ENCODE data around the gene CEP131.

Gene CEP131

DNA sequence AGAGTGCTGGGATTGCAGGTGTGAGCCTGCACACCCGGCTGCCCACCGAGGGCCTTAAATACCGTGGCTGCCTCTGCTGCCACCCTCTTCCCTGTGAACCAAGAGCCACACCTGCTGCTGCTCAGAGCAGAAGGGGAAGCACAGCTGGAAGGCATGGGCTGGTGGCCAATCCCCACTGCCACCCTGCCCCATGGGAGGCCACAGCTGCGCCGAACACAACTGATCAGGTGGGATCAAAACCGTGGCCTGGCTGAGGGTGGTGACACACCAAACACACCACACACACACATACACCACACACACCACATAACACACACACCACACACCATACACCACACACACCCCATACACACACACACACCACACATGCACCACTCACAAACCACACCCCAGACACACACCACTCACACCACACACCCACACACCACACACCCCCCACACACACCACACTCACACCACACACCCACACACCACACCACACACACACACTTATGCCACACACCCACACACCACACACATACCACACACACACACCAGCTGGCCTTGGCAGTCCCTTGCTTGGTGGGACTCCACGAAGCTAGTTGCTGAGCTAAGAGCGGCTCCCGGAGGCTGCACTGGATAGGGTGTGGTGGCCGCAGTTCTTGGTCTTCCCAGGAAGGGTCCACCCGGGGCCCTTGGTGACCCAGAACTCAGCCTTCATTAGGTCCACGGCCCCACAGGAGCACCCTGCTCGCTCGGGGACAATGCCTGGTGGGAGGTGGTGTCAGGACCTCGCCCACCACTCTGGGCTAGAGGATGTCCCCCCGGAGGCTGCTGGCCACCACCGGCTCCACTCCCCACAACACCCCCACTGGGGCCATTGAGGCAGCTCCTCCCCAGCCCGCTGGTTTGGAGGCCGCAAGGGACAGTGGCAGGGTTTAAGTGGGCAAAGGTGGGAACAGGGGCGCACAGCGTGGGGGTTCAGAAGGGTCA lies 14.9 kb downstream of the CEP131 start:
- 86 to 95% methylated on average over 11 to 13 of the region's 21 CpGs for WGBS, 2 experiments (ENCODE audit: insufficient coverage in 2 of 2)
- Histone ChIP-seq H3K4me1 (ENCODE audit: control insufficient read depth, insufficient read depth, low read length, poor library complexity, severe bottlenecking) (no peaks in the 10 kb centered on the region), H3K4me3 (ENCODE audit: extremely low read depth, insufficient read depth, low read length, poor library complexity, severe bottlenecking) (no peak overlapping the region), H3K36me3 (ENCODE audit: control insufficient read depth, insufficient read depth, low read length) (peaks cover 12% of the 10 kb centered on the region), H3K27ac (ENCODE audit: low read depth, low read length, severe bottlenecking) (no peak overlapping the region), H3K9me3 (ENCODE audit: control insufficient read depth, low read length) (no peaks in the 10 kb centered on the region)

DNA sequence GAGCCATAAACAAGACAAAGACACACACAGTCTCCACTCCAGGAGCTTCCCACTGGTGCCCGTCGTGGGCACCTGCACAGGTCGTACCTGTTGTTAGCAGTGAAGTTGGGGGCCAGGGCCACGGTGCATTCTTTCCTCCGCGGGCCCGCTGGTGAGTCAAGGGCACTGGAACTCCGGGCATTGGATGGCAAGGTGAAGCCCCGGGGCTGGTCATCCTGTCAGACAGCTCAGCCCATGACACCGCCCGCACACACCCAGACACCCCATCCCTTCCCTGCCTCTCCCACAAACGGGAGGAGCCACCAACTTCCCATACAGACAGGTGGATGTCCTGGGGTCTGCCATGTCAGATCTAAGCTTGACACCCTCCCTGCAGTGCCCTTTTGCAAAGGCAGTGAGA lies 16.1 kb downstream of the CEP131 start:
- Histone ChIP-seq H3K9me3 (ENCODE audit: control insufficient read depth, low read length) (no peaks in the 10 kb centered on the region), H3K4me1 (ENCODE audit: control insufficient read depth, insufficient read depth, low read length, poor library complexity, severe bottlenecking) (no peaks in the 10 kb centered on the region), H3K27ac (ENCODE audit: low read depth, low read length, severe bottlenecking) (no peak overlapping the region), H3K4me3 (ENCODE audit: extremely low read depth, insufficient read depth, low read length, poor library complexity, severe bottlenecking) (no peak overlapping the region), H3K36me3 (ENCODE audit: control insufficient read depth, insufficient read depth, low read length) (peaks cover 18% of the 10 kb centered on the region)
- 96 to 98% methylated on average over 5 to 12 of the region's 12 CpGs for WGBS, 2 experiments (ENCODE audit: insufficient coverage in 2 of 2)

DNA sequence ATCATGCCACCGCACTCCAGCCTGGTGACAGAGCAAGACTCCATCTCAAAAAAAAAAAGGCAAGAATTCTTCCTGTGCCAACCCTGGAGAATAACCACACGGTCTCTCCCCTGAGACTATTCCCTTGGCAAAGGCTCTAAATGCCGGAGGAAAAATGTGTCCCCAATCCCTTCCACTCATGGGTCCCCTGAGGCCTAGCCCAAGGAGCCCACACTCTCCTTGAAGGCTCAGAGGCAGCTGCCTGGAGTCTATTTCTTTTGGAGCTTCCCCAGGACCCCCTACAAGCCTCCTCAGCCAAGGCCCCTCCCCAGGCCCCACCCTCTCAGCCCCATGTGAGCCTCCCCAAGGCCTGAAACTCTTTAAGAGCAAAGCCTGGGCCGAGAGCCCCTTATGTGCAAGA lies 16.6 kb downstream of the CEP131 start:
- no peaks in the 10 kb centered on the region for H3K9me3 ChIP-seq (ENCODE audit: control insufficient read depth, low read length)
- H3K4me3 ChIP-seq (ENCODE audit: extremely low read depth, insufficient read depth, low read length, poor library complexity, severe bottlenecking), result no peak overlapping the region
- WGBS, 2 experiments (ENCODE audit: insufficient coverage in 2 of 2), result 100% methylated on average over 1 to 2 of the region's 4 CpGs
- H3K27ac ChIP-seq (ENCODE audit: low read depth, low read length, severe bottlenecking), result no peak overlapping the region
- peaks cover 18% of the 10 kb centered on the region for H3K36me3 ChIP-seq (ENCODE audit: control insufficient read depth, insufficient read depth, low read length)
- no peaks in the 10 kb centered on the region for H3K4me1 ChIP-seq (ENCODE audit: control insufficient read depth, insufficient read depth, low read length, poor library complexity, severe bottlenecking)

DNA sequence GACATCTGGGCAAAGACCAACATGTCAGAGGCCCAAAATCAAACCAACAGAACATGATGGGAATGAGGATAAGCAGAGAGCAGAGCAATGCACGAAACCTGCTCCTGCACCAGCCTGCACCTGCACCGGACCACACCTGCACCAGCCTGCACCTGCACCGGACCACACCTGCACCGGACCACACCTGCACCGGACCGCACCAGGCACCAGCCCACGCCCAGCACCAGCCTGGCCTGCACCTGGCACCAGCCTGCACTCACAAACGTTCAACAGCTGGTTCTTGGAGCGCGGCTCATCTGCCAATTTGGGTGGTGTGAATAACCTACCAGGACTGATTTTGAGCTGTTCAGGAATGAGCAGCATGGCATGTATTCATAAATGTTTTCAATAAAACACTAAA lies 18.2 kb downstream of the CEP131 start:
- Histone ChIP-seq H3K9me3 (ENCODE audit: control insufficient read depth, low read length) (no peaks in the 10 kb centered on the region), H3K4me1 (ENCODE audit: control insufficient read depth, insufficient read depth, low read length, poor library complexity, severe bottlenecking) (peaks cover 2% of the 10 kb centered on the region), H3K4me3 (ENCODE audit: extremely low read depth, insufficient read depth, low read length, poor library complexity, severe bottlenecking) (no peak overlapping the region), H3K27ac (ENCODE audit: low read depth, low read length, severe bottlenecking) (no peak overlapping the region), H3K36me3 (ENCODE audit: control insufficient read depth, insufficient read depth, low read length) (peaks cover 24% of the 10 kb centered on the region)
- WGBS, 2 experiments (ENCODE audit: insufficient coverage in 2 of 2), result 80 to 83% methylated on average over 10 of the region's 10 CpGs

DNA sequence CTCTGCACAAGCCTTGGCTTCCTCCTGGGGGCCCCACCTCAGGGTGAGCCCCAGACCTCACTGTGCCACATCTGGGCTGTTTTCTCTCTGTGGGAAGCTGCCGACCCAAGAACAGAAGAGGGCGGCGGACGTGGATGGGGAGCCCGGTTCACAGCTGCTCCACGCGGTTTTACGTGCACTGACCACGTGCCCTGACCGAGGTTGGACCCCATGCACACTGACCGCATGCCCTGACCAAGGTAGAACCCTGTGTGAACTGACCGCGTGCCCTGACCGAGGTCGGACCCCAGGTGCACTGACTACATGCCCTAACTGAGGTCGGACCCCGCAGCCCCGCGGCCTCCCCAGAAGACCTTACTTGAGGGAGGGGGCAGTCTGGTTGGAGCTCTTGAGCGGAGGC lies 19.6 kb downstream of the CEP131 start:
- no peaks in the 10 kb centered on the region for H3K9me3 ChIP-seq (ENCODE audit: control insufficient read depth, low read length)
- 95 to 97% methylated on average over 20 of the region's 20 CpGs for WGBS, 2 experiments (ENCODE audit: insufficient coverage in 2 of 2)
- peaks cover 21% of the 10 kb centered on the region for H3K36me3 ChIP-seq (ENCODE audit: control insufficient read depth, insufficient read depth, low read length)
- peaks cover 2% of the 10 kb centered on the region for H3K4me1 ChIP-seq (ENCODE audit: control insufficient read depth, insufficient read depth, low read length, poor library complexity, severe bottlenecking)
- no peak overlapping the region for H3K4me3 ChIP-seq (ENCODE audit: extremely low read depth, insufficient read depth, low read length, poor library complexity, severe bottlenecking)
- no peak overlapping the region for H3K27ac ChIP-seq (ENCODE audit: low read depth, low read length, severe bottlenecking)

DNA sequence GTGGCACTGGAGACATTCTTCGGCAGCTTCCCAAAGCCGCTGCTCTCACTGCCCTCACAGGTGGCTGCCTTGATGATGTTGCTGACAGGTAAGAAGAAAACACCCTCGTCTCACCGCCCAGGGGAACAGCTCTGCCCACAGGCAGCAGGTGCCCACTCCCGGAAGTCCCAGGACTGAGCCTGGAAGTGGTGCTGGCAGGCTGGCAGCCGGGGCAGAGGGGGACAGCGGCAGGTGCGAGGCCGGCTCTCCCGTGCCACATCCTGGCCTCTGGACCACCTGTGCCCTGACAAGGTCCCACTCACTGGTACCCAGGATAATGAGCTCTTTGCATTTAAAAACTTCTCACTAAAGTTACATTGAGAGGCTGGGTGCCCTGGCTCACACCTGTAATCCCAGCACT lies 20.4 kb downstream of the CEP131 start:
- Histone ChIP-seq H3K27ac (ENCODE audit: low read depth, low read length, severe bottlenecking) (no peak overlapping the region), H3K36me3 (ENCODE audit: control insufficient read depth, insufficient read depth, low read length) (peaks cover 20% of the 10 kb centered on the region), H3K4me1 (ENCODE audit: control insufficient read depth, insufficient read depth, low read length, poor library complexity, severe bottlenecking) (peaks cover 2% of the 10 kb centered on the region), H3K9me3 (ENCODE audit: control insufficient read depth, low read length) (no peaks in the 10 kb centered on the region), H3K4me3 (ENCODE audit: extremely low read depth, insufficient read depth, low read length, poor library complexity, severe bottlenecking) (no peak overlapping the region)
- 96 to 98% methylated on average over 10 of the region's 10 CpGs for WGBS, 2 experiments (ENCODE audit: insufficient coverage in 2 of 2)

DNA sequence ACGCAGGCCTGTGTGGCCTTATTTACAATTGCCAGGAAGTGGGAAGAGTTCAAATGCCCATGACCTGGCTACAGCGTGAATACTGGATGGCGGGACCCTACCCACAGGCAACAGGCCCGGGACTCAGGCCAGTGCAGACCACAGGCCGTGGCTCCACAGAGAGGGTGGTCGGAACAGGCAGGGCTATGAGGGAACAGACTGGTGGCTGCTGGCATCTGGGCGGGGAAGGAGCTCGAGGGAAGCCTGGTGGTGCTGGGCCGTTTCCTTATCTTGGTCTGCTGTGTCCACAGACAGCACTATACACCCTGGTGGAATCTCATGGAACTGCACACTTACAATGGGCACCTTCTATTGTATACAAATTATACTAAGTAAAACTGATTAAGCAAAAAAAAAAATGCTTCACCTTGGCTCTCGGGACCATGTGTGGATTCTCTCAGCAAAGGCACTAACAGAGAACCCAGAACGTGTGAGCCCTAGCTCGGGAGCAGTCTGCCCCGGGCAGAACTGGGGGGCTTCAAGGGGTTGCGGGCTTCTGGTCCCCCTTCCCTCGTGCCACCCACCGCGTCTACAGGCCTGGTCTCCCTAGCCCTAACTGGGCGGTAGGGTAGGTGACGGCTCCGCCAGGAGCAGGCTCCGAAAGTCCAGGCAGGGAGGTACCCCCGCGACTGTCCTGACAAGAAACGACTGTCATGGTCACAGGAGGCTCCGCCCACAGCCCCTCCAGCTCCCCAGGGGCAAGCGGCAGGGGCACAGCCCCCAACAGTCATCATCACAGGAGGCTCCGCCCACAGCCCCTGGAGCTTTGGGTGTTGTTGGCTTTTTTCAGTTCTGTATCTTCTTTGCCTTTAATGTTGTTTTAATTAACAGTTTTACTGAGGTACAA lies 21.8 kb downstream of the CEP131 start:
- Histone ChIP-seq H3K4me1 (ENCODE audit: control insufficient read depth, insufficient read depth, low read length, poor library complexity, severe bottlenecking) (peaks cover 2% of the 10 kb centered on the region), H3K9me3 (ENCODE audit: control insufficient read depth, low read length) (no peaks in the 10 kb centered on the region), H3K36me3 (ENCODE audit: control insufficient read depth, insufficient read depth, low read length) (peaks cover 22% of the 10 kb centered on the region), H3K27ac (ENCODE audit: low read depth, low read length, severe bottlenecking) (no peak overlapping the region), H3K4me3 (ENCODE audit: extremely low read depth, insufficient read depth, low read length, poor library complexity, severe bottlenecking) (no peak overlapping the region)
- WGBS, 2 experiments (ENCODE audit: insufficient coverage in 2 of 2), result 89 to 95% methylated on average over 24 to 25 of the region's 27 CpGs

DNA sequence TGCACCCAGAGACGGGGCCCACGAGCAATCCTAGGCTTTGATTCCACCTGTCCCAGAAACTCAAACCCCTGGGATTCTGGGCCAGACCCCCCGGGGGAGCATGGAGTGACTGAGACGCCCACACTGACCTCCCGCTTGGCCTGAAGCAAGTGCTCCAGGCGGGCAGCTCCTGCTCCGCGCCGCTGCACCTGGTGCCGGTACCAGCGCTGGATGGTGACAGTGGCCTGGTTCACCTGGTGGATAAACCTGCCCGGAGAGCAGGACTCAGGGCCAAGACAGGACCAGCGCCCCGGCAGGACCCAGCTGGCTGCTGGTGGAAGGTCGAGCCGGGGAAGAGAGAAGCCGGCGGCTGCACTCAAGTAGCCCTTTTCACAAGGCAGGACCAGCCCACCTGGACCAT lies 22.6 kb downstream of the CEP131 start:
- WGBS, 2 experiments (ENCODE audit: insufficient coverage in 2 of 2), result 95 to 97% methylated on average over 18 of the region's 18 CpGs

DNA sequence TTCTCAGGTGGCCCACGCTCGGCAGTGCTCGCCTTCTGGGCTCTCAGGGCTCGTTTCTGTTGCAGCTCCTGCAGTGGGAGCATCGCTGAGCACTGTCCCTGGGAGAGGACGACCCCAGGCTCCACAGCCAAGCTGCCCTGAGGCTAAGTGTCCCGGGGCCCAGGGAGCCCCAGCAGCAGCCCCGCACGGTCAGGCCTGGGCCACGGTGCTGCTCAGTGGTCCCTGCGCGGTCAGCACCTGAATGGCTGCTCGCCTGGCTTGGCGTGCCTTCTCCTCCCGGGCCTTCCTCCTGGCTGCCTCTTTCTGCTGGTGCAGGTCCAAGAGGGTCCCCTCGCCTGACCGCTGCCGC lies 23.3 kb downstream of the CEP131 start:
- H3K4me3 ChIP-seq (ENCODE audit: extremely low read depth, insufficient read depth, low read length, poor library complexity, severe bottlenecking), result no peak overlapping the region
- peaks cover 22% of the 10 kb centered on the region for H3K36me3 ChIP-seq (ENCODE audit: control insufficient read depth, insufficient read depth, low read length)
- no peaks in the 10 kb centered on the region for H3K9me3 ChIP-seq (ENCODE audit: control insufficient read depth, low read length)
- WGBS, 2 experiments (ENCODE audit: insufficient coverage in 2 of 2), result 95% methylated on average over 18 of the region's 18 CpGs
- no peak overlapping the region for H3K27ac ChIP-seq (ENCODE audit: low read depth, low read length, severe bottlenecking)
- peaks cover 2% of the 10 kb centered on the region for H3K4me1 ChIP-seq (ENCODE audit: control insufficient read depth, insufficient read depth, low read length, poor library complexity, severe bottlenecking)

More for the DNA sequence above, 22.6 kb downstream of the CEP131 start:
- Histone ChIP-seq H3K36me3 (ENCODE audit: control insufficient read depth, insufficient read depth, low read length) (peaks cover 22% of the 10 kb centered on the region), H3K4me3 (ENCODE audit: extremely low read depth, insufficient read depth, low read length, poor library complexity, severe bottlenecking) (no peak overlapping the region), H3K27ac (ENCODE audit: low read depth, low read length, severe bottlenecking) (no peak overlapping the region), H3K4me1 (ENCODE audit: control insufficient read depth, insufficient read depth, low read length, poor library complexity, severe bottlenecking) (peaks cover 2% of the 10 kb centered on the region), H3K9me3 (ENCODE audit: control insufficient read depth, low read length) (no peaks in the 10 kb centered on the region)

DNA sequence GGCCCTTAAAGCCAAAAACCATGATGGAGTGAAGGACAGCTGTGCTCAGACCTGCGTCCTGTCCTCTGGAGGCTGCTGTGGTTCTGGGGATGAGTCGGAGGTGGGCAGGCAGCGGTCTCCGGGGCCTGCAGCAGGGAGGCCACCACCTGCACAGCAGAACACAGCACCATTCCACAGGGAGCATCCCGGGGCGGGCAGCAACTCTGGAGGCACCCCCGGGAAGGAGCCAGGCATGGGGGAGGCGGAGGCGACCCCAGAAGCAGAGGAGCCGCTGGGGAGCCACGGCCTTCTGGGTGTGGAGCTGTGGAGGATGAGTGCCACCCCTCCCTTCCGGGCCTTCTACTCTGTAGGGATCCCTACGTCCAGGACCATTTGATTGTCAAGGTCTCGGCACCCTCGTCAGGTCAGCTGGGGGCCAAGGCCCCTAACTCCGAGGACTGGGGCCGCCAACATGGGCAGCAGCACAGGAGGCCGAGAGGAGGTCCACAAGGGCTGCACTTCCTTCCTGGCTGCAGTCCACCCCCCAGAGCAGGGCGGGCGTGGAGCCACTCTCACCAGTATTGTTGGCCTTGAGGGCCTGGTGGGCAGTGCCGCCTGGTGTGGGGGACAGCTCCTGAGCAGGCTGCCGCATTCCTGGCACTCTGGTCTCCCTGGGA lies 23.8 kb downstream of the CEP131 start:
- Histone ChIP-seq H3K36me3 (ENCODE audit: control insufficient read depth, insufficient read depth, low read length) (peaks cover 22% of the 10 kb centered on the region), H3K27ac (ENCODE audit: low read depth, low read length, severe bottlenecking) (no peak overlapping the region), H3K9me3 (ENCODE audit: control insufficient read depth, low read length) (no peaks in the 10 kb centered on the region), H3K4me1 (ENCODE audit: control insufficient read depth, insufficient read depth, low read length, poor library complexity, severe bottlenecking) (peaks cover 4% of the 10 kb centered on the region), H3K4me3 (ENCODE audit: extremely low read depth, insufficient read depth, low read length, poor library complexity, severe bottlenecking) (no peak overlapping the region)
- WGBS, 2 experiments (ENCODE audit: insufficient coverage in 2 of 2), result 91 to 95% methylated on average over 15 to 21 of the region's 22 CpGs
